ENCODE data around the gene MRPS35. TPM values are rescaled to one million over a fixed set of nuclear protein-coding genes. Genes with fewer than 3 reads are reported as not detected.
A peak's percentile ranks its signal among the peaks of the same experiment; 100 is the strongest.

MRPS35 gene
- total RNA-seq, 2 experiments from 2014 or later: 33.9 to 45.5 TPM

GRCh38 chr12:27778206-27778605 is 67.6 kb downstream of the MRPS35 start:
- no peaks in the 10 kb centered on the region for H4K20me1 ChIP-seq (ENCODE audit: insufficient read depth, low read length)
- DNase-seq (ENCODE audit: low spot score): no peak
- intact Hi-C loops (cut with micrococcal nuclease; ENCODE audit: unreplicated experiment): no loop called here
- H3K4me3 ChIP-seq (ENCODE audit: low read depth, low read length, poor library complexity, severe bottlenecking): no peak overlapping the region
- BruUV-seq (replicated peaks): no TSS peak
- no peaks in the 10 kb centered on the region for H3K9me3 ChIP-seq (ENCODE audit: low read length)
- ChIA-PET CTCF (ENCODE audit: unreplicated experiment) (no interaction called here), POLR2A (interaction anchor here (0.7 to 2.1 kb wide), 2 partner anchors 15 to 602 kb away, joined by 4 to 9 read pairs; no protein-coding TSS in a partner anchor)
- TF ChIP-seq EZH2phosphoT487 (IDR thresholded peaks at IDR 0.05; ENCODE audit: borderline replicate concordance, low read depth, low read length) (no peak), CTCF (conservative IDR thresholded peaks at IDR 0.05; ENCODE audit: low read length) (no peak)
- H2AFZ ChIP-seq (ENCODE audit: low read length): no peak overlapping the region
- no peaks in the 10 kb centered on the region for H3K9me2 ChIP-seq (ENCODE audit: insufficient read depth, low read length)
- peaks cover 24% of the 10 kb centered on the region for H3K4me1 ChIP-seq (ENCODE audit: insufficient read depth, low read length, poor library complexity, severe bottlenecking)
- no peak overlapping the region for H3K4me2 ChIP-seq (ENCODE audit: low read length)
- peaks cover 10% of the 10 kb centered on the region; the same call in 1 of the 2 replicates for H3K36me3 ChIP-seq (ENCODE audit: insufficient read depth, low read length)
- peaks cover 17% of the 10 kb centered on the region; the same call in 1 of the 2 replicates for H3K79me2 ChIP-seq (ENCODE audit: insufficient read depth, low read depth, low read length)
- no peak overlapping the region for H3K27ac ChIP-seq (ENCODE audit: low read depth, low read length, poor library complexity, severe bottlenecking)

DNA sequence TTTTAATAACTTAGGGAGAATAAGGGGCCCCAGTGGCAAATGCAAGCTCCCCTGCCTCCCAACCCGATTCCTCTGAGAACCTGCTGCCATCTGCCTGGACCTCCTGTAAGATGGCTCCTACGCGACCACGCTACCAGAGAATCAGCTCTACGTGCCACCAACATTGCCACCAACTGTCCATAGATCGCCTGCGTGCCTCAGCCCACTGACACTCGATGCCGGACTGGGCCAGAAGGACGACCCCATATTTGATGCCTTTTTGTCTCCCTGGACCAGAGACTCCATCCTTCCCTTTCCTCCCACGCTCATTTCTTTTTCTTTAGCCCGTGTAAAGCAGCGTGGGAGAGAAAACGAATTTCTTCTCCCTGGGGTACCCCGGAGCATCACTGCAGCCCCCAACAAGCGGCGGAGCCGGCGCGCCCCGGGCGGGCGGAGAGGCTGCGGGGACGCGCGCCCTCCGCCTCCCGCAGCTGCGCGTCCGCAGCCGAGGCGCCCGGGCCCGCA is 68.8 kb downstream of the MRPS35 start:
- intact Hi-C loops (cut with micrococcal nuclease; ENCODE audit: unreplicated experiment): no loop called here
- ChIA-PET POLR2A (interaction anchor here (0.6 to 2.1 kb wide), 5 partner anchors 9 to 50 kb away, joined by 3 to 9 read pairs (median 3); no protein-coding TSS in a partner anchor), CTCF (ENCODE audit: unreplicated experiment) (interaction anchor here (0.6 kb wide), 1 partner anchor 1269 kb away, joined by 3 read pairs; no protein-coding TSS in a partner anchor)
- no peaks in the 10 kb centered on the region for H3K9me3 ChIP-seq (ENCODE audit: low read length)
- H3K4me3 ChIP-seq (ENCODE audit: low read depth, low read length, poor library complexity, severe bottlenecking): peak overlapping the region; percentile 77
- H3K4me1 ChIP-seq (ENCODE audit: insufficient read depth, low read length, poor library complexity, severe bottlenecking): peaks cover 24% of the 10 kb centered on the region
- peak overlapping the region; percentile 83 for H3K4me2 ChIP-seq (ENCODE audit: low read length)
- DNase-seq (ENCODE audit: low spot score): peak; percentile 50
- TF ChIP-seq CTCF (conservative IDR thresholded peaks at IDR 0.05; ENCODE audit: low read length): no peak
- no peak for TF ChIP-seq EZH2phosphoT487 (IDR thresholded peaks at IDR 0.05; ENCODE audit: borderline replicate concordance, low read depth, low read length)
- H3K36me3 ChIP-seq (ENCODE audit: insufficient read depth, low read length): peaks cover 10% of the 10 kb centered on the region; the same call in 1 of the 2 replicates
- H2AFZ ChIP-seq (ENCODE audit: low read length): peak overlapping the region; percentile 96
- no peaks in the 10 kb centered on the region for H3K9me2 ChIP-seq (ENCODE audit: insufficient read depth, low read length)
- peak overlapping the region; percentile 58 for H3K27ac ChIP-seq (ENCODE audit: low read depth, low read length, poor library complexity, severe bottlenecking)
- H3K79me2 ChIP-seq (ENCODE audit: insufficient read depth, low read depth, low read length): peaks cover 19% of the 10 kb centered on the region; the same call in 1 of the 2 replicates
- BruUV-seq (replicated peaks): no TSS peak
- H4K20me1 ChIP-seq (ENCODE audit: insufficient read depth, low read length): no peaks in the 10 kb centered on the region

All from OCI-LY7 (cell line).